Activated CD8-positive, alpha-beta memory T cell treated with anti-CD3 and anti-CD28 coated beads for 24 hours (primary cell): Measurements from ENCODE around the gene GRIN3B.
"Not testable (repeated sequence)": the region's sequence is repeated elsewhere in the genome, so short reads cannot be mapped to it uniquely, and the experiment has no call there.

Experiments
- DNase-seq: peaks from one replicate; pipeline ENCODE4 v3.0.0-alpha.2; 2020

GRIN3B gene

GRCh38 chr19:1000095-1000494 is at the start of gene GRIN3B:
TSS of gene GRIN3B (plus strand) at chr19:1000419. CDS start at chr19:1000438, 19 bp downstream.
- peak; percentile 84 for DNase-seq

GRCh38 chr19:952049-952679 is 48.1 kb upstream of the GRIN3B start:
- no peak for DNase-seq

- no peak for DNase-seq
These were observed 47.4 kb upstream of the GRIN3B start for GRCh38 chr19:952680-953444.

- DNase-seq = no peak
These were observed 46.6 kb upstream of the GRIN3B start for GRCh38 chr19:953445-954271.

- no peak for DNase-seq
These were observed 45.9 kb upstream of the GRIN3B start for GRCh38 chr19:954272-954671.

- DNase-seq = no peak
These were observed 45.3 kb upstream of the GRIN3B start for GRCh38 chr19:954672-955494.

- no peak for DNase-seq
These were observed 44.1 kb upstream of the GRIN3B start for GRCh38 chr19:955803-956765.

GRCh38 chr19:956766-957440 is 43.3 kb upstream of the GRIN3B start:
- DNase-seq = no peak

- DNase-seq = not testable (repeated sequence)
These were observed 42.6 kb upstream of the GRIN3B start for GRCh38 chr19:957578-957977.

GRCh38 chr19:958967-959855 is 41.0 kb upstream of the GRIN3B start:
- DNase-seq = peak; percentile 68

- DNase-seq = no peak
These were observed 40.2 kb upstream of the GRIN3B start for GRCh38 chr19:960020-960419.

GRCh38 chr19:960601-960938 is 39.6 kb upstream of the GRIN3B start:
- no peak for DNase-seq

GRCh38 chr19:961866-962620 is 38.2 kb upstream of the GRIN3B start:
- DNase-seq = no peak

- no peak for DNase-seq
These were observed 37.4 kb upstream of the GRIN3B start for GRCh38 chr19:962683-963400.

- DNase-seq = no peak
These were observed 36.7 kb upstream of the GRIN3B start for GRCh38 chr19:963486-963951.

GRCh38 chr19:964116-964520 is 36.1 kb upstream of the GRIN3B start:
- no peak for DNase-seq

GRCh38 chr19:964761-965694 is 35.2 kb upstream of the GRIN3B start:
- no peak for DNase-seq
